Measurements from ENCODE around the gene SLC19A1.

SLC19A1 gene

DNA sequence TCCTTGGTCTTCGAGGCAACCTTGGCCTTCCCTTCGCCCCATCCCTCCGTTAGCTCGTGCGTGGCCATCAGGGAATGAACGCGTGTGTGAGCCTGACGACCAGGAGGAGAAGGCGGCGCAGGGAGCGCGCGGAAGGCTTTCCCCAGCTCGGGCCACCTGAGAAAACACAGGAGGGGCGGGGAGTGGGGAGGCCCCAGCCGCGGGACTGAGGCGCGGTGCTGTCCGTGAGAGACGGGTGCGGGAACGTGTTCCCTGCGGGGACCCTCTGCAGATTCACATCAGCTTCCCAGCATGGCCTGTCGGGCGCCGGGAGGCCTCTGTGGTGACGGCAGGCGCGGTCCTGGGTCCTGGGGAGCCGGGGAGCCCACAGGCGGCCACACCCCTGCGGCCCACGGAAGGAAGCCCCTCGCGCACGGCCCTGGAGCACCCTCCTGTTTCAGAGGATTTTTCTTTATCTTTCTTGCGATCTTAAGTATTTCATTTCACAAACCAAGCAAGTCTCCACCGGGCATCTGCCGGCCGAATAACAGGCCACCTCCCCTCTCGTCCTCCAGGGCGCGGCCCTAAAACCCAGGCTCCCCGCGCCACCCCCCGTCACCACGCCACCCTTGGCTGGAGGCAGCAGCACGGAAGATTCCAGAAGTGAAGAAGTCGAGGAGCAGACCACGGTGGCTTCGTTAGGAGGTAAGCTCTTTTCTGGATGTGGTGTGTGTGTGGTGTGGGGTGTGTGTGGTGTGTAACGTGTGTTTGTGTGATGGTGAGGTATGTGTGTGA, 66.3 kb downstream of the SLC19A1 start:
- H3K4me3 Mint-ChIP-seq: no peak overlapping the region
- H3K27me3 Mint-ChIP-seq (ENCODE audit: low read depth): no peaks in the 10 kb centered on the region
- peaks cover 23% of the 10 kb centered on the region for H3K36me3 Mint-ChIP-seq (ENCODE audit: low read depth)
- TF ChIP-seq, protein P1, sequence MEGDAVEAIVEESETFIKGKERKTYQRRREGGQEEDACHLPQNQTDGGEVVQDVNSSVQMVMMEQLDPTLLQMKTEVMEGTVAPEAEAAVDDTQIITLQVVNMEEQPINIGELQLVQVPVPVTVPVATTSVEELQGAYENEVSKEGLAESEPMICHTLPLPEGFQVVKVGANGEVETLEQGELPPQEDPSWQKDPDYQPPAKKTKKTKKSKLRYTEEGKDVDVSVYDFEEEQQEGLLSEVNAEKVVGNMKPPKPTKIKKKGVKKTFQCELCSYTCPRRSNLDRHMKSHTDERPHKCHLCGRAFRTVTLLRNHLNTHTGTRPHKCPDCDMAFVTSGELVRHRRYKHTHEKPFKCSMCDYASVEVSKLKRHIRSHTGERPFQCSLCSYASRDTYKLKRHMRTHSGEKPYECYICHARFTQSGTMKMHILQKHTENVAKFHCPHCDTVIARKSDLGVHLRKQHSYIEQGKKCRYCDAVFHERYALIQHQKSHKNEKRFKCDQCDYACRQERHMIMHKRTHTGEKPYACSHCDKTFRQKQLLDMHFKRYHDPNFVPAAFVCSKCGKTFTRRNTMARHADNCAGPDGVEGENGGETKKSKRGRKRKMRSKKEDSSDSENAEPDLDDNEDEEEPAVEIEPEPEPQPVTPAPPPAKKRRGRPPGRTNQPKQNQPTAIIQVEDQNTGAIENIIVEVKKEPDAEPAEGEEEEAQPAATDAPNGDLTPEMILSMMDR (IDR thresholded peaks at IDR 0.05; ENCODE audit: unreplicated experiment in 3 of 3): no peak
- no peak overlapping the region for H3K27ac Mint-ChIP-seq
- H3K9me3 Mint-ChIP-seq: no peaks in the 10 kb centered on the region
- peaks cover 23% of the 10 kb centered on the region for H3K4me1 Mint-ChIP-seq

DNA sequence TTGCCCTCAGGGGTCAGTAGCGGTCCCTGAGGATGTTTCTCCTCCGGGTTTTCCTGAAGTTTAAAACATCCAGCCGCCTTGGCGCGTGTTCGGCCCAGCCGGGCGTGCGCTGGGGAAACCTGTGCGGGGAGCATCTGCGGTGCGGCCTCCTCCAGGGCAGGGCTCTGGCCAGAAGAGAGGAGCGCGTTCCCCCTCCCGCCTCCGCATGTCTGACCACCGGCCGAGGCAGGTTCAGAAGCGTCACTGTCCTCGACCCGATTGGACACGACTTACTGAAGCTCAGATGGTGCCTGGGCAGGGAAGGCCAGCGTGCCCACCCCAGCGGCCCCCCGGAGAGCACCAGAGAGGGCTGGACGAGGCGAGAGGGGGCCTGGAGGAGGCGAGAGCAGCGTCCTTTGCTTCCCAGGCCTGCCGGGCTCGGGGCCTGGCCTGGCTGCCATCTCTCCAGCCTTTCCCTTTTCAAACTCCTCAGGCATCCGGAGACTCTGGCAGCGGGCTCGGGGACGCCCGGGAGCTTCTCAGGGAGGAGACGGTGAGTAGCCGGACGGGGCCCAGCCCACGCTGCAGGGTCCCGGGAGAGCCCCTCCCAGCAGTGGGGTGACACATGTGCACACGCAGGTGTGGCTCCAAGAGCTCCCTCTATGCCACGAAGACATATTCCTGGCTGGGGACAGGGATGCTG, 67.1 kb downstream of the SLC19A1 start:
- H3K36me3 Mint-ChIP-seq (ENCODE audit: low read depth): peaks cover 23% of the 10 kb centered on the region
- no peak overlapping the region for H3K4me3 Mint-ChIP-seq
- no peak overlapping the region for H3K27ac Mint-ChIP-seq
- H3K9me3 Mint-ChIP-seq: no peaks in the 10 kb centered on the region
- H3K4me1 Mint-ChIP-seq: peaks cover 31% of the 10 kb centered on the region
- no peaks in the 10 kb centered on the region for H3K27me3 Mint-ChIP-seq (ENCODE audit: low read depth)
- TF ChIP-seq, protein P1 (IDR thresholded peaks at IDR 0.05; ENCODE audit: unreplicated experiment in 3 of 3): no peak

DNA sequence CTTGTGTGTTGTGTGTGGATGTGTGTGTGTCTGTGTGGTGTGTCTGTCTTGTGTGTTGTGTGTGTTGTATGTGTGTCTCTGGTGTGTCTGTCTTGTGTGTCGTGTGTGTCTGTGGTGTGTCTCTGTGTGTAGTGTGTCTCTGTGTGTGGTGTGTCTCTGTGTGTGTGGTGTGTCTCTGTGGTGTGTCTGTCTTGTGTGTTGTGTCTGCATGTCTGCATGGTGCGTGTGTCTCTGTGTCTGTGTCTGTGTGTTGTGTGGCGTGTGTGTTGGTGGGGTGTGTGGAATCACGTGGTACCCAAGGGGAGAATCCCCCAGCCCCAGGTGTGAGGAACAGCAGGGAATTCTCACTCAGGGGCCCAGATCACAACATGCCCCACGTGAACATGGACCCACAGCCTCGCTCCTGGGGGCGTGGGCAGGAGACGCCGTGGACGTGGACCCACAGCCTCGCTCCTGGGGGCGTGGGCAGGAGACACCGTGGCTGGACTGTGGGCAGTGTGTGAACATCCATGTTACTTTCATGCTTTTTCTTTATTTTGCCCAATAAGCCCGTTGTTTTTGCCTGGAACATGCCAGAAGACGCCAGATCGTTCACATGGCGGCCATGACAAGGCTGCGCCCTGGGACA, 67.8 kb downstream of the SLC19A1 start:
- H3K27me3 Mint-ChIP-seq (ENCODE audit: low read depth): no peaks in the 10 kb centered on the region
- no peaks in the 10 kb centered on the region for H3K9me3 Mint-ChIP-seq
- peaks cover 21% of the 10 kb centered on the region for H3K36me3 Mint-ChIP-seq (ENCODE audit: low read depth)
- peaks cover 37% of the 10 kb centered on the region for H3K4me1 Mint-ChIP-seq
- TF ChIP-seq, protein P1 (IDR thresholded peaks at IDR 0.05; ENCODE audit: unreplicated experiment in 3 of 3): no peak
- H3K27ac Mint-ChIP-seq: peak overlapping the region in 2 of 3 experiments; percentile 12 to 33
- H3K4me3 Mint-ChIP-seq: no peak overlapping the region

DNA sequence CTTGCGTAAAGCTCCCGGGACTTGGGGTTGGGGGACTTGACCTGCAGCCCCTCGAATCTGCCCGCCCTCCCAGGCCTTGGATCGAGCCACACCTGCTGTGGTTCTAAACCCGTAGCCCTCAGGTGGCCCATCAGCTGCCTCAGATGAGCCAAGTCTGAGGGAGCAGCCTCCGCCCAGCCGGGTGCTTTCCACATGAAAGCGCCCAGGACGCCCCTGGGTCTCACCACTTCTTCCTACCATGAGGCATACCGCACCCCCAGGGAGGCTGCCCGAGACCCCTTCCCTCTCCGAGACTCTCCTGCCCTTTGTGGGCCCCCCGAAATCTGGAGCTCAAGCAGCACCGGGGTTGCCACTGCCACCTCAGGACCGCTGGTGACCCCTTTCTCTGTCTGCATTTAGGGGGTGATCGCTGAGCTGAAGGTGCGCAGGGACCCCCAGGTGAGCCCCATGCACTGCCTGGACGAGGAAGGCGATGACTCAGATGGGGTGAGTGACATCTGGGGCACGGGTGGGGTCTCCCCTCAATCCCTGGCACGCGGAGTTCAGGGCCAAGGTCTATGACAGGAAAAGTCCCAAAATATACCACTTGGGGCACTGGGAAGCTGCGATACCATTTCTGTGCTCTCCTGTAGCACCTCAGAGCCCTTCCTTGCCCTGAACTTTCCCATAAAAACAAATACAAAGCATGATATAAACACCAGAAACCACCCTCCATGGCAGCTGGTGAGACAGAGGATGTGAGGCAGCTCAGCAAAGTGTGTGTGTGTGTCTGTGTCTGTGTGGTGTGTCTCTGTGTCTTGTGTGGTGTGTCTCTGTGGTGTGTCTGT, 68.5 kb downstream of the SLC19A1 start:
- peaks cover 35% of the 10 kb centered on the region for H3K4me1 Mint-ChIP-seq

More for the DNA sequence above, 68.5 kb downstream of the SLC19A1 start:
- Mint-ChIP-seq H3K36me3 (ENCODE audit: low read depth) (peaks cover 17% of the 10 kb centered on the region), H3K9me3 (no peaks in the 10 kb centered on the region), H3K27me3 (ENCODE audit: low read depth) (no peaks in the 10 kb centered on the region), H3K4me3 (no peak overlapping the region), H3K27ac (peak overlapping the region in 2 of 3 experiments; percentile 12 to 33)
- TF ChIP-seq, protein P1 (IDR thresholded peaks at IDR 0.05; ENCODE audit: unreplicated experiment in 3 of 3): no peak
